GM12892 (cell line): ENCODE measurements around the gene CTBP2.

Experiments
- POLR2A ChIP-seq: IDR thresholded peaks from 2 replicates; pipeline ENCODE4 v1.6.1; 2011; ENCODE audit warnings: low read depth, low read length, control low read depth
- TAF1 ChIP-seq: IDR thresholded peaks from 2 replicates; pipeline ENCODE4 v1.6.1; 2011; ENCODE audit warnings: low read depth, mild to moderate bottlenecking, control low read depth, low read length, borderline replicate concordance

- TF ChIP-seq POLR2A (no peak), TAF1 (no peak)
Measured at GRCh38 chr10:125015356-125015944, 144.9 kb downstream of the CTBP2 start.
